ENCODE results near the gene VWA2.

Gene VWA2

GRCh38 chr10:114271779-114272167 lies 32.7 kb downstream of the VWA2 start:
- no peaks in the 10 kb centered on the region for H3K4me1 ChIP-seq (ENCODE audit: insufficient read depth, low read length)
- peaks cover 9% of the 10 kb centered on the region for H3K27me3 ChIP-seq (ENCODE audit: insufficient read depth, low read length)
- H3K36me3 ChIP-seq (ENCODE audit: insufficient read depth, low read length), result no peaks in the 10 kb centered on the region
- no peak overlapping the region for H2AFZ ChIP-seq (ENCODE audit: low read depth, low read length)
- H3K4me3 ChIP-seq (ENCODE audit: low read length), result no peak overlapping the region
- no peaks in the 10 kb centered on the region for H3K9me3 ChIP-seq (ENCODE audit: low read length)

- H3K36me3 ChIP-seq (ENCODE audit: insufficient read depth, low read length), result no peaks in the 10 kb centered on the region
- peaks cover 9% of the 10 kb centered on the region for H3K27me3 ChIP-seq (ENCODE audit: insufficient read depth, low read length)
- no peaks in the 10 kb centered on the region for H3K4me1 ChIP-seq (ENCODE audit: insufficient read depth, low read length)
- H3K9me3 ChIP-seq (ENCODE audit: low read length), result no peaks in the 10 kb centered on the region
- H3K4me3 ChIP-seq (ENCODE audit: low read length), result no peak overlapping the region
- H2AFZ ChIP-seq (ENCODE audit: low read depth, low read length), result no peak overlapping the region
Measured at GRCh38 chr10:114272696-114273095, 33.6 kb downstream of the VWA2 start.

GRCh38 chr10:114273910-114274309 lies 34.9 kb downstream of the VWA2 start:
- H3K4me3 ChIP-seq (ENCODE audit: low read length), result no peak overlapping the region
- H3K4me1 ChIP-seq (ENCODE audit: insufficient read depth, low read length), result no peaks in the 10 kb centered on the region
- no peaks in the 10 kb centered on the region for H3K9me3 ChIP-seq (ENCODE audit: low read length)
- peaks cover 11% of the 10 kb centered on the region for H3K27me3 ChIP-seq (ENCODE audit: insufficient read depth, low read length)
- H2AFZ ChIP-seq (ENCODE audit: low read depth, low read length), result no peak overlapping the region
- H3K36me3 ChIP-seq (ENCODE audit: insufficient read depth, low read length), result no peaks in the 10 kb centered on the region

- Histone ChIP-seq H2AFZ (ENCODE audit: low read depth, low read length) (no peak overlapping the region), H3K4me1 (ENCODE audit: insufficient read depth, low read length) (no peaks in the 10 kb centered on the region), H3K27me3 (ENCODE audit: insufficient read depth, low read length) (peaks cover 11% of the 10 kb centered on the region), H3K9me3 (ENCODE audit: low read length) (no peaks in the 10 kb centered on the region), H3K36me3 (ENCODE audit: insufficient read depth, low read length) (no peaks in the 10 kb centered on the region), H3K4me3 (ENCODE audit: low read length) (no peak overlapping the region)
Measured at GRCh38 chr10:114274616-114275453, 35.8 kb downstream of the VWA2 start.

GRCh38 chr10:114276066-114276465 lies 37.0 kb downstream of the VWA2 start:
- Histone ChIP-seq H3K4me3 (ENCODE audit: low read length) (no peak overlapping the region), H3K9me3 (ENCODE audit: low read length) (no peaks in the 10 kb centered on the region), H3K4me1 (ENCODE audit: insufficient read depth, low read length) (no peaks in the 10 kb centered on the region), H3K36me3 (ENCODE audit: insufficient read depth, low read length) (no peaks in the 10 kb centered on the region), H3K27me3 (ENCODE audit: insufficient read depth, low read length) (peaks cover 11% of the 10 kb centered on the region), H2AFZ (ENCODE audit: low read depth, low read length) (no peak overlapping the region)

- Histone ChIP-seq H3K4me3 (ENCODE audit: low read length) (no peak overlapping the region), H3K9me3 (ENCODE audit: low read length) (no peaks in the 10 kb centered on the region), H3K27me3 (ENCODE audit: insufficient read depth, low read length) (peaks cover 6% of the 10 kb centered on the region), H2AFZ (ENCODE audit: low read depth, low read length) (no peak overlapping the region), H3K36me3 (ENCODE audit: insufficient read depth, low read length) (no peaks in the 10 kb centered on the region), H3K4me1 (ENCODE audit: insufficient read depth, low read length) (no peaks in the 10 kb centered on the region)
Measured at GRCh38 chr10:114276671-114277070, 37.6 kb downstream of the VWA2 start.

GRCh38 chr10:114278140-114278883 lies 39.3 kb downstream of the VWA2 start:
- Histone ChIP-seq H2AFZ (ENCODE audit: low read depth, low read length) (no peak overlapping the region), H3K4me3 (ENCODE audit: low read length) (no peak overlapping the region), H3K36me3 (ENCODE audit: insufficient read depth, low read length) (no peaks in the 10 kb centered on the region), H3K27me3 (ENCODE audit: insufficient read depth, low read length) (peaks cover 5% of the 10 kb centered on the region), H3K4me1 (ENCODE audit: insufficient read depth, low read length) (no peaks in the 10 kb centered on the region), H3K9me3 (ENCODE audit: low read length) (no peaks in the 10 kb centered on the region)

- Histone ChIP-seq H3K9me3 (ENCODE audit: low read length) (no peaks in the 10 kb centered on the region), H3K4me3 (ENCODE audit: low read length) (no peak overlapping the region), H2AFZ (ENCODE audit: low read depth, low read length) (no peak overlapping the region), H3K36me3 (ENCODE audit: insufficient read depth, low read length) (no peaks in the 10 kb centered on the region), H3K27me3 (ENCODE audit: insufficient read depth, low read length) (peaks cover 5% of the 10 kb centered on the region), H3K4me1 (ENCODE audit: insufficient read depth, low read length) (no peaks in the 10 kb centered on the region)
Measured at GRCh38 chr10:114278884-114279191, 39.8 kb downstream of the VWA2 start.

GRCh38 chr10:114279289-114279688 lies 40.2 kb downstream of the VWA2 start:
- Histone ChIP-seq H2AFZ (ENCODE audit: low read depth, low read length) (no peak overlapping the region), H3K9me3 (ENCODE audit: low read length) (no peaks in the 10 kb centered on the region), H3K27me3 (ENCODE audit: insufficient read depth, low read length) (peaks cover 5% of the 10 kb centered on the region), H3K4me3 (ENCODE audit: low read length) (no peak overlapping the region), H3K4me1 (ENCODE audit: insufficient read depth, low read length) (no peaks in the 10 kb centered on the region), H3K36me3 (ENCODE audit: insufficient read depth, low read length) (no peaks in the 10 kb centered on the region)

- Histone ChIP-seq H3K4me3 (ENCODE audit: low read length) (no peak overlapping the region), H3K27me3 (ENCODE audit: insufficient read depth, low read length) (peaks cover 5% of the 10 kb centered on the region), H3K4me1 (ENCODE audit: insufficient read depth, low read length) (no peaks in the 10 kb centered on the region), H3K9me3 (ENCODE audit: low read length) (no peaks in the 10 kb centered on the region), H2AFZ (ENCODE audit: low read depth, low read length) (no peak overlapping the region), H3K36me3 (ENCODE audit: insufficient read depth, low read length) (no peaks in the 10 kb centered on the region)
Measured at GRCh38 chr10:114279901-114280644, 41.0 kb downstream of the VWA2 start.

GRCh38 chr10:114281006-114281405 lies 42.0 kb downstream of the VWA2 start:
- Histone ChIP-seq H3K9me3 (ENCODE audit: low read length) (no peaks in the 10 kb centered on the region), H3K4me3 (ENCODE audit: low read length) (no peak overlapping the region), H3K27me3 (ENCODE audit: insufficient read depth, low read length) (peaks cover 4% of the 10 kb centered on the region), H3K36me3 (ENCODE audit: insufficient read depth, low read length) (no peaks in the 10 kb centered on the region), H3K4me1 (ENCODE audit: insufficient read depth, low read length) (no peaks in the 10 kb centered on the region), H2AFZ (ENCODE audit: low read depth, low read length) (no peak overlapping the region)

GRCh38 chr10:114281461-114281860 lies 42.4 kb downstream of the VWA2 start:
- Histone ChIP-seq H3K4me3 (ENCODE audit: low read length) (no peak overlapping the region), H3K4me1 (ENCODE audit: insufficient read depth, low read length) (no peaks in the 10 kb centered on the region), H3K9me3 (ENCODE audit: low read length) (no peaks in the 10 kb centered on the region), H3K27me3 (ENCODE audit: insufficient read depth, low read length) (peaks cover 2% of the 10 kb centered on the region), H2AFZ (ENCODE audit: low read depth, low read length) (no peak overlapping the region), H3K36me3 (ENCODE audit: insufficient read depth, low read length) (no peaks in the 10 kb centered on the region)

- Histone ChIP-seq H2AFZ (ENCODE audit: low read depth, low read length) (no peak overlapping the region), H3K27me3 (ENCODE audit: insufficient read depth, low read length) (peaks cover 2% of the 10 kb centered on the region), H3K4me1 (ENCODE audit: insufficient read depth, low read length) (no peaks in the 10 kb centered on the region), H3K36me3 (ENCODE audit: insufficient read depth, low read length) (no peaks in the 10 kb centered on the region), H3K4me3 (ENCODE audit: low read length) (no peak overlapping the region), H3K9me3 (ENCODE audit: low read length) (no peaks in the 10 kb centered on the region)
Measured at GRCh38 chr10:114282526-114282925, 43.5 kb downstream of the VWA2 start.

All from neuron (in vitro differentiated cells).